DMS53 treated with DMSO at 0.1 percent for 48 hours (cell line): Measurements from ENCODE around the gene FAM72D.
"Not testable (repeated sequence)": the region's sequence is repeated elsewhere in the genome, so short reads cannot be mapped to it uniquely, and the experiment has no call there.

Source experiments
- DNase-seq: peaks from one replicate; lab custom pipeline; 2025; ENCODE audit not compliant: unreplicated experiment; lab: John Stamatoyannopoulos, UW

Gene FAM72D

DNA sequence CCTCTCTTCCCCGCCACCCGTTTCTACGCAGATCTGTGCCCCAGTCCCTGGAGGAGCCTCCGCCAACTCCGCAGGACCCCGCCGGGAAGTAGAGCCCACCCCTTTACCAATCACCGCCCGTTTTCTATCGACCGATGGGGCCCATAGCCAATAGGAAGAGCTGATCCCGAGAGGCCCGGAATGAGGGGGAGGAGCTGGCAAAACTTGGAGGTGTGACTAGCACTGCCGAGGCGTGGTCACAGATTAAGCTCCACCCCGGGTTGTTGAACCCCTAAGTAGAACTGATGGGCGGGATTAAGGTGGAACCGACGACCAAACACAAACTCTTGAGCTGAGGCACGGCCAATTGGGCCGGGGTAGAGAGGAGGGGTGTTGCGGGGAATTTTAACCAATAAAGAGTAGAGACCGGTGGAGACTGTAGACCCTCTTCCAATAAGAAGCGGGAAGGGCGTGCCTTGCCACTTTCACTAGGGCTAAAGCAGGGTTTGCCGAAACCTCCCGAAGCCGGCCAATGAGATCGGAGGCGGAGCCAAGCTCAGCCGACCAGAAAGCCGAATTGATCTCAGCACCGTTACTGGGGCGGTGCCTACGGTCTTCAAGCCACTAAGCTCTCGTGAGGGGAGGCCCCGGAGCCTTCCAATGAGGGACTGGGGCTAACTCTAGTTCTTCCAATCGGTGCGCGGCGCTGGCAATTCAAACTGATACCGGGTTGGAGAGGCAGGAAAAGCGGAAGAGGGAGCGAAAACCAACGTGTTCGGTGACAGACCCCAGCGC, at the start of gene FAM72D, which contains the start of gene SRGAP2B:
Gene FAM72D (plus strand): TSS at position 691 of the 774 bp plus-strand sequence. CDS start 874 bp downstream, outside the sequence.
Gene SRGAP2B (minus strand): TSS at position 45 of the 774 bp plus-strand sequence. CDS start 2,427 bp downstream, outside the sequence.
- not testable (repeated sequence) for DNase-seq

GRCh38 chr1:145047553-145047952, 48.2 kb upstream of the FAM72D start:
- not testable (repeated sequence) for DNase-seq

DNA sequence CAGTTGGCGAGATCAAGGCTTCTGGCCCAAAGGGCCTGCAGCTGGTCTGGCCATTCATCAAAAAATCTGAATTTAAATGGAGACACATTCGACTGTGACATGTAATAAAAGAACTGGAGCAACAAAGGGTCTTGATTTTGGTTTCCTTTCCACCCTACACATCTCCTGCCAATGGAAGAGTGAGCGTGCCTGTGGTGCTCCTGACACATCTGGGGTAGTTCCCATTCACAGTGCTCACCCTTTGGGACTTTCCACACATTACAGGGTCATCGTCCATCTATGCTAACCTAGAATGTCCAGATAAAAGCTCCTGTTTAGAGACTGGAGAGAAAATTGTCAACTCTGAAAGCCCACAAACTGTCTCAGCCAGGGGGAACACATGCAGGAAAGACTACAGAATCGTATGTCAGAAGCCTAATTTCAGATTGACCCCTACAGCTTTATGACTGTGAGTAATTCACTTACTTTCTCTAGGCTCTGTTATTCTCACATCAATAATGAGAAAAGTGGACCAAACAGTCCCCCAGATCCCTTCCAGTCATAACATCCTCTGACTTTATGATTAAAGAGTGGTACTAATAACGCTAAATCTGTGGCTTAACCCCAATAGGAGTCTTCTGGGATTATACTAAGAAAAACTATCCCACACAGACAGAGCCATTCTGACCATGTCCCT, 47.5 kb upstream of the FAM72D start:
- not testable (repeated sequence) for DNase-seq

GRCh38 chr1:145052019-145052776, 43.6 kb upstream of the FAM72D start:
- DNase-seq: not testable (repeated sequence)

DNA sequence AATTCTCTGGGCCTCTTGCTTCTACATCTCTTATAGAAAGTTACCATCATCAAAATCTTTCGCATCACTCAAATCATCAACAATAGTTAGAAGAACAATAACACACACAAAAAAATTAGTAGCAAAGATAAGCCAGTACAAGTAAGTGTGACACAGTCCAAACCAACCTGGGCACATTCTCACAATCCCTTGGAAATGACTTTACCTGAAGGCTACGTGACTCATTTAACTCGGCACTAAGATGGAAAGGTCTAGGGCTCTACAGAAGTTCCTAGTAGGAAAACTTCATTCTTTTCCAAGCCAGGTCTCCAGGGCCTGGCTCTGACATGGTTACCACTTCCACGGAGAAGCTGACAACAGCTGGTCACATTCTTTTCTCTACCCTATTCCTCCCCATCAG, 42.3 kb upstream of the FAM72D start:
- DNase-seq: not testable (repeated sequence)

- DNase-seq: not testable (repeated sequence)
These were observed 40.5 kb upstream of the FAM72D start for GRCh38 chr1:145055217-145055760.

GRCh38 chr1:145058184-145058583, 37.6 kb upstream of the FAM72D start:
- DNase-seq: not testable (repeated sequence)

- DNase-seq: not testable (repeated sequence)
These were observed 32.5 kb upstream of the FAM72D start for GRCh38 chr1:145063285-145063684.

DNA sequence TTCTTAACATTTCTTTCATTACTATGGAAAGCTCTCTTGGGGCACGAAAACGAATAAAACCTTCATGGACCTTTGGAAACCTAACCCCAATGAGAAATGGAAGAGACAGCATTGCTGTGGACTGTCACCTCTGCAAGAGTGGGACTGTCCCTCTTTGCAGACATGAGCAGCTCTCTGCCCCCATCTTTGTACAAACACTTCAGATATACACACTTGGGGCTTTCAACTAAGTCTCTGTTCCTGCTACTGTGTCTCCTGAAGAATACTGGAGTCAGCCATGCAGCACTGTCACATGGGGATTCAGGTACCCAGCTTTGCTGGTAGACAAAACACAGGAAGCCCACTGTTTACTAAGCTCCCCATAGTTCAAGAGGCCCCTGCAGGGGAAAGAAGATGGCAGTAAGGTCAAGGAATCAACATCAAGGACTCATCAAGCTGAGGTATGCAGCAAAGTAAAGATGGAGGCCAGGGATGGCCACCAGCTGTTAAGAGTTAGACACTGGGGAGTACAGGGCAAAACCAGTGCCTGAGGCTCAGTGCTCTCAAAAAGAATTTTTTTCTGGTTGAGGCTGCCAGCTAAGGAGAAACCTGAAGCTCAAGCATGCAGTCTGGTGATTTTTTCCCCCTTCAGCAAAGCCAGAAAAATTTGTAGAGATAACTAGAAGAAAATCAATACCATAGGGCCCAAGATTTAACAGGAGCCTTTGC, 31.7 kb upstream of the FAM72D start:
- not testable (repeated sequence) for DNase-seq

DNA sequence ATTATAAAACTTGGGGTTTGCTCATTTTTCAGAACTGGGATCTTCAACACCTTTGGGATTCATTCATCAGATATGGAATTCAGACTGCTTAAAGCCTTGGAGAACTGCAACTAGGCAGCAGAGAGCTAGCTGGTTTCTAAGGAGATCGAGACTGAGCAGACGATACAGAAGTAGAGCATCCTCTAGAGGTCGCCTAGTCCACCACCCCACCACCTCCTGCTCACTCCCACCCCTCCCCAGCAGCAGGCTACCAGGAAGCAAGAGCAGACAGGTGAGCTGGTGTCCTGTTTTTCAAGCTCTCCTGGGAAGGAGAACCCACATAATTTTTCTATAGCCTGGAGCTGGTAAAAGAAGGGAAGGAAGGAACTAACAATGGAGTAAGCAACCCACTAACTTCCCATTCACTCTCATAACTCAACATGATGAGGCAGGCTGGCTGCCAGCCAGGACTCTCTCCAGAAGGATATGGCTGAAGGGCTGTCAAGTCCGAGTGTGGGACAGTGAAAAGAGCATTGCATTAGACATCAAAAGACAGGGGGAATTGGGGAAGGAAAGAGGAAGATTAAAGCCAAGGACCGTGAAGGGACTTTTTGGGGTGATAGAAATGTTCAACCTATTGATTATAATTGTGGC, 30.5 kb upstream of the FAM72D start:
- not testable (repeated sequence) for DNase-seq

GRCh38 chr1:145066486-145066885, 29.3 kb upstream of the FAM72D start:
- DNase-seq: not testable (repeated sequence)

DNA sequence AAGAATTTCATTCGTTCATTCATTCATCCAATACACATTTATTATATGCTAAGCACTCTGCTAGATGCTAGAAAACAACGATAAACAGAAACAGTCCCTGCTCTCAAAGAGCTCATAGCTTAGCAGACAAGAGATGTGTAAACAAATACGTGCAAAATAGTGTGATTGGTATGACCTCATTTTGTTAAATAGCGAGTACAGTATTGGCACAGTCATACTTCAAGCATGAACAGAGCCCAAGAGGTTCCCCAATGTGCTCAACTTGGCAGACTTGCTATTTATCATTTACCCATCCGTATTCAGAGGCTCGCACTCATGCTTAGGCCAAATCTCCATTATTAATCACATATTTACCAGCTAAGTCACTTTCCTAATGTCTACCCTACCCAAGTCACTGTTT, 24.2 kb upstream of the FAM72D start:
- not testable (repeated sequence) for DNase-seq

- DNase-seq: not testable (repeated sequence)
These were observed 21.7 kb upstream of the FAM72D start for GRCh38 chr1:145074021-145074559.

GRCh38 chr1:145076877-145077276, 18.9 kb upstream of the FAM72D start:
- not testable (repeated sequence) for DNase-seq

DNA sequence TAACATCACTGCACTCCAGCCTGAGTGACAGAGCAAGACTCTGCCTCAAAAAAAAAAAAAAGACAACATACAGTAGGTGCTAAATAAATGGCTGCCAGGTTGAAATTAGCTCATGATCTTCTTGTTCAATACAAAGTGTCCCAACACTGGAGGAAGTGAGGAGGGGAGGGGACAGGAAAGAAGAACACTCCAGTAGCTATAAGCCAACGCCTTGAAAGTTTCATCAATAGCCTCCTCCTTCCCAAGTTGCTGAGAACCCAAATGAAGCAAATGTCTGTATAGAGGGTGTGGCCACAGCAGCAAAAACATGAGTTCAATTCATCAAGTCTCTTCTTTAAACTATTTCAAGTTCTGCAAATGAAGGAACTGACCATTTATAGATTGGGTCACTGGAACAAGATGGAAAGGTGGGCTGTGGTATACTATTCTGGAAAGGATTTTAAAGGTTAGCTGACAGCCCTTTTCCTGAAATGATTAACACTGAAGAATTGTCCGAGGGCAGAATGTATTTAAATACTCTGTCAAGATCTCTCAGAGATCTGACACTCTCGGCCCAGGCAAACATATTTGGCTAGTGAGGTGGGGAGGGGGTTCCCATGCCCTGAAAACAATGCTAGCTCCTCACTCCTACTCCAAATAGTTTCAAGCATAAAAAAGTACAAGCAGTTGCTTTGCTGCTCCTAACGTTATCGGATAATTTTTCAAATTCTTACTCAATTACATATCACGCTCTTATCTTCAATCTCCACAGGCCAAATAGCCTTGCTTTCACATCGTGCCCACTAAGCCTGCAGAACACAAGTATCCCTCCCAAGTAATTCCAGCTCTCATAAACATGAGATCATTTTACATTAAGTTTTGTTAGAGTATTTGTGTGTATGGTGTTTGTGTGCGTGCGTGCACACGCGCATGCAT, 17.6 kb upstream of the FAM72D start:
- DNase-seq: not testable (repeated sequence)

GRCh38 chr1:145078787-145079370, 16.9 kb upstream of the FAM72D start:
- not testable (repeated sequence) for DNase-seq

- not testable (repeated sequence) for DNase-seq
These were observed 16.0 kb upstream of the FAM72D start for GRCh38 chr1:145079737-145080136.

DNA sequence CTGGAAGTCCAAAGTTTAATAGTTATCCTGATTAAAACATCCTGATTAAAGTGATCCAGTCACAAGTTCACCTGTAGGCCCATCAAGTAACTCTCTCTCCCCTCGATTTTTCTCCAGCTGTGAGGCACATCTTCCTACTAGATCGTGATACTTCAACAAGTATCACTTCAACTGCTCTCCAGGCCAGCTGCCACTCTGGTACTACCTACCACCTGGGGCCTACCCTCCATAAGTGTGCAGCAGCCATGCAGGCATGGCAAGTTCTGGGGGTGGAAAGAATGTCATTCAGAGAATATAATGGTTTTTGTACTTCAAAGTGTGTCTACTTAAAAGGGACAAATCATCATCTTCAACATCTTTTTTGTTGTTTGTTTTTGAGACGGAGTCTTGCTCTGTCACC, 15.6 kb upstream of the FAM72D start:
- DNase-seq: not testable (repeated sequence)
